ENCODE results near the gene FAM3D. TPM values are rescaled to one million over a fixed set of nuclear protein-coding genes. Genes with fewer than 3 reads are reported as not detected.

The FAM3D gene
- total and polyA plus RNA-seq, 2 of the 8 experiments (the other 6 are each of a cell fraction or from before 2014, with no cell fraction given): not detected

- Histone ChIP-seq H3K36me3 (ENCODE audit: control insufficient read depth in 2 of 4, insufficient read depth in 4 of 4, low read length in 3 of 4) (no peaks in the 10 kb centered on the region), H3K79me1 (ENCODE audit: low read depth, low read length) (no peaks in the 10 kb centered on the region), H3K4me3 (ENCODE audit: extremely low read depth in 1 of 4, insufficient read depth in 2 of 4, low read depth in 3 of 4, low read length in 4 of 4) (no peak overlapping the region), H4K20me1 (replicated peaks in 1 of 2; ENCODE audit: control insufficient read depth in 1 of 2, insufficient read depth in 2 of 2, low read length in 2 of 2) (no peaks in the 10 kb centered on the region), H3K14ac (ENCODE audit: insufficient read length) (no peak overlapping the region), H3K23ac (ENCODE audit: insufficient read length) (no peak overlapping the region), H3K4me1 (replicated peaks in 1 of 4; ENCODE audit: control insufficient read depth in 3 of 4, insufficient read depth in 4 of 4, low read length in 3 of 4) (no peaks in the 10 kb centered on the region), H3K4ac (replicated peaks; ENCODE audit: insufficient read length, low read depth, low read length) (no peak overlapping the region), H3K56ac (replicated peaks; ENCODE audit: insufficient read length, low read depth, low read length) (no peak overlapping the region), H2AFZ (ENCODE audit: low read length) (no peak overlapping the region), H3K23me2 (ENCODE audit: low read depth, low read length) (no peaks in the 10 kb centered on the region), H3K9ac (replicated peaks in 1 of 4; ENCODE audit: extremely low read depth in 1 of 4, low read depth in 3 of 4, low read length in 3 of 4) (no peak overlapping the region), H2BK120ac (replicated peaks; ENCODE audit: low read depth, low read length) (no peak overlapping the region), H3K4me2 (ENCODE audit: insufficient read depth in 1 of 2, low read depth in 2 of 2, low read length in 2 of 2) (no peak overlapping the region), H3K27me3 (replicated peaks in 1 of 4; ENCODE audit: control insufficient read depth in 3 of 4, extremely low read depth in 1 of 4, insufficient read depth in 3 of 4, low read length in 3 of 4) (no peaks in the 10 kb centered on the region), H2BK15ac (ENCODE audit: low read length) (no peak overlapping the region), H2BK12ac (ENCODE audit: low read depth, low read length) (no peak overlapping the region), H3K27ac (ENCODE audit: low read depth, low read length) (no peak overlapping the region), H4K5ac (ENCODE audit: insufficient read length, low read depth, low read length) (no peak overlapping the region), H2AK5ac (ENCODE audit: low read depth, low read length) (no peak overlapping the region), H4K91ac (replicated peaks; ENCODE audit: insufficient read length, low read length) (no peak overlapping the region), H4K8ac (ENCODE audit: extremely low read depth, insufficient read depth, low read length) (no peak overlapping the region), H3K18ac (ENCODE audit: extremely low read depth, low read length) (no peak overlapping the region), H2BK5ac (ENCODE audit: low read depth, low read length) (no peak overlapping the region), H3K9me3 (ENCODE audit: insufficient read depth in 2 of 2, low read depth in 1 of 2, low read length in 1 of 2) (no peaks in the 10 kb centered on the region), H2BK20ac (ENCODE audit: low read length) (no peak overlapping the region), H3K79me2 (ENCODE audit: control insufficient read depth in 1 of 2, insufficient read depth in 2 of 2, low read length in 2 of 2) (no peaks in the 10 kb centered on the region)
- DNase-seq (ENCODE audit: low read depth in 1 of 2, low spot score in 2 of 2) (no peak), FAIRE-seq (no peak)
- 79% methylated on average over 6 of the region's 6 CpGs; no CpG with 5 or more reads in 1 of the 2 experiments for WGBS, 2 experiments (ENCODE audit: extremely low coverage in 1 of 2, insufficient coverage in 1 of 2, insufficient read length in 1 of 2, insufficient replicate concordance in 2 of 2, low coverage in 1 of 2, low lambda C conversion rate in 2 of 2, missing lambda C conversion rate in 1 of 2)
- ChIA-PET POLR2A (ENCODE audit: partially characterized antibody) (no interaction called here), CTCF (ENCODE audit: partially characterized antibody) (interaction anchor here (0.7 to 4.7 kb wide), 5 partner anchors 8 to 101 kb away, joined by 3 to 66 read pairs (median 4); no protein-coding TSS in a partner anchor)
- TF ChIP-seq RNF2 (IDR thresholded peaks at IDR 0.05; ENCODE audit: borderline replicate concordance, low read depth, low read length, missing control alignments, poor library complexity, severe bottlenecking): no peak
- TF ChIP-seq CHD1 (IDR thresholded peaks at IDR 0.05; ENCODE audit: low read depth, low read length): no peak
- TF ChIP-seq POU5F1 (IDR thresholded peaks at IDR 0.05; ENCODE audit: low read depth, low read length): no peak
- TF ChIP-seq SIN3A (conservative IDR thresholded peaks at IDR 0.05 in 1 of 2, IDR thresholded peaks at IDR 0.05 in 1 of 2; ENCODE audit: low read depth in 1 of 2, low read length in 2 of 2): no peak
- TF ChIP-seq GTF2F1 (IDR thresholded peaks at IDR 0.05; ENCODE audit: borderline replicate concordance, low read depth, low read length): no peak
- TF ChIP-seq MAFK (IDR thresholded peaks at IDR 0.05; ENCODE audit: low read depth, low read length): no peak
- TF ChIP-seq SRF (IDR thresholded peaks at IDR 0.05; ENCODE audit: low read depth, low read length): no peak
- no peak for TF ChIP-seq JUN (IDR thresholded peaks at IDR 0.05; ENCODE audit: low read depth, low read length)
- no peak for TF ChIP-seq BACH1 (IDR thresholded peaks at IDR 0.05; ENCODE audit: low read length)
- TF ChIP-seq SUZ12 (IDR thresholded peaks at IDR 0.05; ENCODE audit: low read length): no peak
Observed at GRCh38 chr3:58660998-58661397, 5.6 kb downstream of the FAM3D start.
